ENCODE results near the gene MVB12B.

MVB12B gene

GRCh38 chr9:126489581-126490213, 163.1 kb downstream of the MVB12B start:
- H3K27me3 Mint-ChIP-seq: peaks cover 1% of the 10 kb centered on the region
- no peak overlapping the region for H3K27ac Mint-ChIP-seq
- H3K4me1 Mint-ChIP-seq: no peaks in the 10 kb centered on the region
- no peak overlapping the region for H3K4me3 Mint-ChIP-seq
- no peaks in the 10 kb centered on the region for H3K36me3 Mint-ChIP-seq
- H3K9me3 Mint-ChIP-seq: no peaks in the 10 kb centered on the region

- Mint-ChIP-seq H3K27ac (no peak overlapping the region), H3K4me3 (no peak overlapping the region), H3K9me3 (no peaks in the 10 kb centered on the region), H3K36me3 (no peaks in the 10 kb centered on the region), H3K27me3 (peaks cover 1% of the 10 kb centered on the region), H3K4me1 (no peaks in the 10 kb centered on the region)
Observed at GRCh38 chr9:126490214-126490631, 163.6 kb downstream of the MVB12B start.

- Mint-ChIP-seq H3K9me3 (no peaks in the 10 kb centered on the region), H3K27ac (no peak overlapping the region), H3K36me3 (no peaks in the 10 kb centered on the region), H3K27me3 (peaks cover 1% of the 10 kb centered on the region), H3K4me3 (no peak overlapping the region), H3K4me1 (no peaks in the 10 kb centered on the region)
Observed at GRCh38 chr9:126490871-126491567, 164.4 kb downstream of the MVB12B start.

GRCh38 chr9:126491568-126491879, 164.9 kb downstream of the MVB12B start:
- Mint-ChIP-seq H3K9me3 (no peaks in the 10 kb centered on the region), H3K4me3 (no peak overlapping the region), H3K4me1 (no peaks in the 10 kb centered on the region), H3K27me3 (peaks cover 1% of the 10 kb centered on the region), H3K27ac (no peak overlapping the region), H3K36me3 (no peaks in the 10 kb centered on the region)

GRCh38 chr9:126491949-126492348, 165.3 kb downstream of the MVB12B start:
- Mint-ChIP-seq H3K36me3 (no peaks in the 10 kb centered on the region), H3K27ac (no peak overlapping the region), H3K4me1 (no peaks in the 10 kb centered on the region), H3K27me3 (peaks cover 1% of the 10 kb centered on the region), H3K4me3 (no peak overlapping the region), H3K9me3 (no peaks in the 10 kb centered on the region)

- H3K27me3 Mint-ChIP-seq: peaks cover 1% of the 10 kb centered on the region
- H3K27ac Mint-ChIP-seq: no peak overlapping the region
- no peaks in the 10 kb centered on the region for H3K9me3 Mint-ChIP-seq
- H3K4me1 Mint-ChIP-seq: no peaks in the 10 kb centered on the region
- H3K4me3 Mint-ChIP-seq: no peak overlapping the region
- no peaks in the 10 kb centered on the region for H3K36me3 Mint-ChIP-seq
Observed at GRCh38 chr9:126494264-126494663, 167.6 kb downstream of the MVB12B start.

GRCh38 chr9:126494746-126495145, 168.1 kb downstream of the MVB12B start:
- Mint-ChIP-seq H3K27ac (no peak overlapping the region), H3K9me3 (no peaks in the 10 kb centered on the region), H3K4me3 (no peak overlapping the region), H3K27me3 (peaks cover 1% of the 10 kb centered on the region), H3K4me1 (no peaks in the 10 kb centered on the region), H3K36me3 (no peaks in the 10 kb centered on the region)

- Mint-ChIP-seq H3K4me1 (no peaks in the 10 kb centered on the region), H3K36me3 (no peaks in the 10 kb centered on the region), H3K9me3 (no peaks in the 10 kb centered on the region), H3K27ac (no peak overlapping the region), H3K27me3 (peaks cover 5% of the 10 kb centered on the region), H3K4me3 (no peak overlapping the region)
Observed at GRCh38 chr9:126495411-126496180, 169.0 kb downstream of the MVB12B start.

- Mint-ChIP-seq H3K27ac (no peak overlapping the region), H3K9me3 (no peaks in the 10 kb centered on the region), H3K36me3 (no peaks in the 10 kb centered on the region), H3K27me3 (peaks cover 7% of the 10 kb centered on the region), H3K4me3 (no peak overlapping the region), H3K4me1 (peaks cover 3% of the 10 kb centered on the region)
Observed at GRCh38 chr9:126496181-126496576, 169.6 kb downstream of the MVB12B start.

GRCh38 chr9:126496781-126497659, 170.4 kb downstream of the MVB12B start:
- H3K4me1 Mint-ChIP-seq: peaks cover 3% of the 10 kb centered on the region
- peaks cover 6% of the 10 kb centered on the region for H3K27me3 Mint-ChIP-seq
- H3K4me3 Mint-ChIP-seq: no peak overlapping the region
- no peaks in the 10 kb centered on the region for H3K9me3 Mint-ChIP-seq
- no peak overlapping the region for H3K27ac Mint-ChIP-seq
- no peaks in the 10 kb centered on the region for H3K36me3 Mint-ChIP-seq

- Mint-ChIP-seq H3K27me3 (peaks cover 6% of the 10 kb centered on the region), H3K4me3 (no peak overlapping the region), H3K9me3 (no peaks in the 10 kb centered on the region), H3K27ac (no peak overlapping the region), H3K36me3 (no peaks in the 10 kb centered on the region), H3K4me1 (peaks cover 3% of the 10 kb centered on the region)
Observed at GRCh38 chr9:126497660-126498275, 171.1 kb downstream of the MVB12B start.

- no peak overlapping the region for H3K27ac Mint-ChIP-seq
- peaks cover 6% of the 10 kb centered on the region for H3K27me3 Mint-ChIP-seq
- no peak overlapping the region for H3K4me3 Mint-ChIP-seq
- H3K4me1 Mint-ChIP-seq: peaks cover 3% of the 10 kb centered on the region
- H3K36me3 Mint-ChIP-seq: no peaks in the 10 kb centered on the region
- H3K9me3 Mint-ChIP-seq: no peaks in the 10 kb centered on the region
Observed at GRCh38 chr9:126498331-126498730, 171.7 kb downstream of the MVB12B start.

GRCh38 chr9:126499005-126499910, 172.6 kb downstream of the MVB12B start:
- no peaks in the 10 kb centered on the region for H3K9me3 Mint-ChIP-seq
- H3K4me3 Mint-ChIP-seq: peak overlapping the region; percentile 70
- H3K36me3 Mint-ChIP-seq: no peaks in the 10 kb centered on the region
- peaks cover 6% of the 10 kb centered on the region for H3K27me3 Mint-ChIP-seq
- H3K4me1 Mint-ChIP-seq: peaks cover 3% of the 10 kb centered on the region
- no peak overlapping the region for H3K27ac Mint-ChIP-seq

- peaks cover 6% of the 10 kb centered on the region for H3K27me3 Mint-ChIP-seq
- H3K27ac Mint-ChIP-seq: no peak overlapping the region
- H3K4me1 Mint-ChIP-seq: peaks cover 3% of the 10 kb centered on the region
- no peaks in the 10 kb centered on the region for H3K9me3 Mint-ChIP-seq
- H3K36me3 Mint-ChIP-seq: no peaks in the 10 kb centered on the region
- peak overlapping the region; percentile 47 for H3K4me3 Mint-ChIP-seq
Observed at GRCh38 chr9:126499911-126500599, 173.4 kb downstream of the MVB12B start.
